ENCODE results near the gene PPFIA4.

PPFIA4 gene

GRCh38 chr1:203057911-203058675 lies 31.8 kb downstream of the PPFIA4 start:
- no peak for DNase-seq (ENCODE audit: low read depth)

- DNase-seq (ENCODE audit: low read depth), result no peak
Observed at GRCh38 chr1:203058676-203058935, 32.3 kb downstream of the PPFIA4 start.

- no peak for DNase-seq (ENCODE audit: low read depth)
Observed at GRCh38 chr1:203059485-203059884, 33.2 kb downstream of the PPFIA4 start.

GRCh38 chr1:203060115-203060514 lies 33.8 kb downstream of the PPFIA4 start:
- DNase-seq (ENCODE audit: low read depth), result no peak

GRCh38 chr1:203063287-203063686 lies 37.0 kb downstream of the PPFIA4 start:
- DNase-seq (ENCODE audit: low read depth), result no peak

GRCh38 chr1:203065191-203065590 lies 38.9 kb downstream of the PPFIA4 start:
- DNase-seq (ENCODE audit: low read depth), result no peak

GRCh38 chr1:203065986-203066385 lies 39.7 kb downstream of the PPFIA4 start:
- no peak for DNase-seq (ENCODE audit: low read depth)

- DNase-seq (ENCODE audit: low read depth), result no peak
Observed at GRCh38 chr1:203066965-203067364, 40.7 kb downstream of the PPFIA4 start.

- peak; percentile 18 for DNase-seq (ENCODE audit: low read depth)
Observed at GRCh38 chr1:203069030-203069747, 42.9 kb downstream of the PPFIA4 start.

- no peak for DNase-seq (ENCODE audit: low read depth)
Observed at GRCh38 chr1:203072002-203072602, 45.8 kb downstream of the PPFIA4 start.

GRCh38 chr1:203072911-203073310 lies 46.6 kb downstream of the PPFIA4 start:
- DNase-seq (ENCODE audit: low read depth), result no peak

GRCh38 chr1:203073469-203073868 lies 47.2 kb downstream of the PPFIA4 start:
- no peak for DNase-seq (ENCODE audit: low read depth)

GRCh38 chr1:203074610-203075009 lies 48.3 kb downstream of the PPFIA4 start:
- DNase-seq (ENCODE audit: low read depth), result no peak

GRCh38 chr1:203075236-203076030 lies 49.1 kb downstream of the PPFIA4 start:
- DNase-seq (ENCODE audit: low read depth), result no peak

GRCh38 chr1:203076031-203076511 lies 49.8 kb downstream of the PPFIA4 start:
- DNase-seq (ENCODE audit: low read depth), result no peak

GRCh38 chr1:203077367-203077766 lies 51.1 kb downstream of the PPFIA4 start:
- DNase-seq (ENCODE audit: low read depth), result no peak

- DNase-seq (ENCODE audit: low read depth), result no peak
Observed at GRCh38 chr1:203077956-203078355, 51.7 kb downstream of the PPFIA4 start.

- no peak for DNase-seq (ENCODE audit: low read depth)
Observed at GRCh38 chr1:203078478-203078877, 52.2 kb downstream of the PPFIA4 start.

GRCh38 chr1:203080456-203080855 lies 54.2 kb downstream of the PPFIA4 start:
- no peak for DNase-seq (ENCODE audit: low read depth)

GRCh38 chr1:203081465-203082230 lies 55.4 kb downstream of the PPFIA4 start:
- no peak for DNase-seq (ENCODE audit: low read depth)

GRCh38 chr1:203082231-203082505 lies 55.9 kb downstream of the PPFIA4 start:
- DNase-seq (ENCODE audit: low read depth), result no peak
